ENCODE results near the gene CEBPA. TPM values are rescaled to one million over a fixed set of nuclear protein-coding genes. Genes with fewer than 3 reads are reported as not detected.

CEBPA gene
- total and polyA plus RNA-seq, 9 donors, result 0.92 to 6.1 (median 3.7) TPM

- DNase-seq, result no peak
- intact Hi-C loops (cut with DNase I), result no loop called here
- Histone ChIP-seq H3K9me3 (no peaks in the 10 kb centered on the region), H3K4me1 (ENCODE audit: insufficient read depth) (no peaks in the 10 kb centered on the region), H3K27ac (no peak overlapping the region), H3K27me3 (no peaks in the 10 kb centered on the region), H3K36me3 (no peaks in the 10 kb centered on the region), H3K4me3 (no peak overlapping the region)
- TF ChIP-seq POLR2A (IDR thresholded peaks at IDR 0.05) (no peak), EP300 (IDR thresholded peaks at IDR 0.05) (no peak)
- TF ChIP-seq, protein P1, sequence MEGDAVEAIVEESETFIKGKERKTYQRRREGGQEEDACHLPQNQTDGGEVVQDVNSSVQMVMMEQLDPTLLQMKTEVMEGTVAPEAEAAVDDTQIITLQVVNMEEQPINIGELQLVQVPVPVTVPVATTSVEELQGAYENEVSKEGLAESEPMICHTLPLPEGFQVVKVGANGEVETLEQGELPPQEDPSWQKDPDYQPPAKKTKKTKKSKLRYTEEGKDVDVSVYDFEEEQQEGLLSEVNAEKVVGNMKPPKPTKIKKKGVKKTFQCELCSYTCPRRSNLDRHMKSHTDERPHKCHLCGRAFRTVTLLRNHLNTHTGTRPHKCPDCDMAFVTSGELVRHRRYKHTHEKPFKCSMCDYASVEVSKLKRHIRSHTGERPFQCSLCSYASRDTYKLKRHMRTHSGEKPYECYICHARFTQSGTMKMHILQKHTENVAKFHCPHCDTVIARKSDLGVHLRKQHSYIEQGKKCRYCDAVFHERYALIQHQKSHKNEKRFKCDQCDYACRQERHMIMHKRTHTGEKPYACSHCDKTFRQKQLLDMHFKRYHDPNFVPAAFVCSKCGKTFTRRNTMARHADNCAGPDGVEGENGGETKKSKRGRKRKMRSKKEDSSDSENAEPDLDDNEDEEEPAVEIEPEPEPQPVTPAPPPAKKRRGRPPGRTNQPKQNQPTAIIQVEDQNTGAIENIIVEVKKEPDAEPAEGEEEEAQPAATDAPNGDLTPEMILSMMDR (IDR thresholded peaks at IDR 0.05), result no peak
- 90 to 96% (median 96%) methylated on average over 1 of the region's 1 CpG for WGBS, 3 donors
These were observed 31.6 kb downstream of the CEBPA start for GRCh38 chr19:33270769-33271168.

GRCh38 chr19:33269016-33269415 is 33.3 kb downstream of the CEBPA start:
- no peaks in the 10 kb centered on the region for H3K27me3 ChIP-seq
- no peaks in the 10 kb centered on the region for H3K4me1 ChIP-seq (ENCODE audit: insufficient read depth)
- H3K27ac ChIP-seq, result no peak overlapping the region
- DNase-seq, result no peak
- TF ChIP-seq EP300 (IDR thresholded peaks at IDR 0.05), result no peak
- TF ChIP-seq, protein P1 (IDR thresholded peaks at IDR 0.05), result no peak
- no peak for TF ChIP-seq POLR2A (IDR thresholded peaks at IDR 0.05)
- H3K36me3 ChIP-seq, result no peaks in the 10 kb centered on the region
- H3K9me3 ChIP-seq, result no peaks in the 10 kb centered on the region
- H3K4me3 ChIP-seq, result no peak overlapping the region
- intact Hi-C loops (cut with DNase I), result no loop called here
- WGBS, 3 donors, result 82 to 89% (median 83%) methylated on average over 10 of the region's 10 CpGs

DNA sequence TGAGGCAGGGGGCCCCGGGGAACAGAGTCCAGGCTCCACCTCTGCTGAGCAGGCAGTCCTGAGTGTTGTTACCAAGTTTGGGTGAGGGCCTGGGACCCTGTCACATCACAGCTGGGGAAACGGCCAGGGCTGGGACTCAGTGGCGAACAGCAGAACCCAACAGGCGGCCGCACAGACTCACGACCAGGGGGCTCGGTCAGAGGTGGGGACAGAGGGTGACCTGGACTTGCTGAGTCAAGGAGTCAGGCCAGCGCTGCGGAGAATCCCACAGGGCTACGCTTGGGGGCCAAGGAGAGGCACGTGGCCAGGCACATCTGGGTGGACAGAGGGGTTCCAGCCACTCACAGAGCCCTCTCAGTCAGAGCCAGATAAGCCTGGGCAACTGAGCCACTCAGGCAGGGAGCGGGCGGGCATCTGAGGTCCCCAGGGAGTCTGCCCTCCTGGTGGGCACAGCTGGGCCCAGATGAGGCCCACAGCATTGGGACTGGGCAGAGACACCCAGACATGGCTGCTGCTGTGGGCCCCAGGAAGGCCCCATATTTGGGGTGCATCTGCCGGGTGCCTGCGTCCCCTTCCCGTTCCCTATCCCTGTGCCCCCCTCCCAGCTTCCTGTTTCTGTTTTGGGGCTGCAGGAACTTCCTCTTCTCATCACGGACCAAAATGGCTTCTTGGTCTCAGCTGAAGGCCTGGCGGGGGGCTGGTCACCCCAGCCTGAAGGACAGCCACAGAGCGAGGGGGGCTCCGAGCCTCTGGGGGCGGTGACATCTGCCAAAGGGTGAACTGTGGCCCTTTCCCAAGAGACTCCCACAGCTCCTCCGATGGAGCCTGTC is 34.0 kb downstream of the CEBPA start:
- no peaks in the 10 kb centered on the region for H3K27me3 ChIP-seq
- H3K4me3 ChIP-seq, result no peak overlapping the region
- no peaks in the 10 kb centered on the region for H3K9me3 ChIP-seq
- H3K36me3 ChIP-seq, result no peaks in the 10 kb centered on the region
- no peak for DNase-seq
- intact Hi-C loops (cut with DNase I), result no loop called here
- H3K4me1 ChIP-seq (ENCODE audit: insufficient read depth), result no peaks in the 10 kb centered on the region
- 78 to 80% (median 80%) methylated on average over 22 of the region's 22 CpGs for WGBS, 3 donors
- H3K27ac ChIP-seq, result no peak overlapping the region
- no peak for TF ChIP-seq EP300 (IDR thresholded peaks at IDR 0.05)
- TF ChIP-seq, protein P1 (IDR thresholded peaks at IDR 0.05), result no peak

- no peak for TF ChIP-seq POLR2A (IDR thresholded peaks at IDR 0.05)
- no peak for TF ChIP-seq EP300 (IDR thresholded peaks at IDR 0.05)
- TF ChIP-seq, protein P1 (IDR thresholded peaks at IDR 0.05), result no peak
- no peaks in the 10 kb centered on the region for H3K9me3 ChIP-seq
- intact Hi-C loops (cut with DNase I), result no loop called here
- DNase-seq, result no peak
- H3K27ac ChIP-seq, result no peak overlapping the region
- H3K4me3 ChIP-seq, result no peak overlapping the region
- no peaks in the 10 kb centered on the region for H3K36me3 ChIP-seq
- H3K27me3 ChIP-seq, result no peaks in the 10 kb centered on the region
- H3K4me1 ChIP-seq (ENCODE audit: insufficient read depth), result no peaks in the 10 kb centered on the region
- WGBS, 3 donors, result 46 to 69% (median 50%) methylated on average over 14 of the region's 14 CpGs
These were observed 34.6 kb downstream of the CEBPA start for GRCh38 chr19:33267706-33268105.

Data from ovary (tissue), 9 donors.